ENCODE data around the gene COL5A2.

Gene COL5A2

GRCh38 chr2:189002079-189002478, 177.5 kb downstream of the COL5A2 start:
- DNase-seq = no peak

GRCh38 chr2:189000221-189000620, 179.3 kb downstream of the COL5A2 start:
- DNase-seq = no peak

GRCh38 chr2:188997263-188997662, 182.3 kb downstream of the COL5A2 start:
- no peak for DNase-seq

GRCh38 chr2:188993247-188993646, 186.3 kb downstream of the COL5A2 start:
- no peak for DNase-seq

GRCh38 chr2:188986839-188987238, 192.7 kb downstream of the COL5A2 start:
- no peak for DNase-seq

GRCh38 chr2:188984680-188985079, 194.9 kb downstream of the COL5A2 start:
- no peak for DNase-seq

GRCh38 chr2:188984065-188984491, 195.5 kb downstream of the COL5A2 start:
- no peak for DNase-seq

- DNase-seq = no peak
Measured at GRCh38 chr2:188983427-188984064, 196.0 kb downstream of the COL5A2 start.
